Measurements from ENCODE around the gene NTN5.

Gene NTN5

DNA sequence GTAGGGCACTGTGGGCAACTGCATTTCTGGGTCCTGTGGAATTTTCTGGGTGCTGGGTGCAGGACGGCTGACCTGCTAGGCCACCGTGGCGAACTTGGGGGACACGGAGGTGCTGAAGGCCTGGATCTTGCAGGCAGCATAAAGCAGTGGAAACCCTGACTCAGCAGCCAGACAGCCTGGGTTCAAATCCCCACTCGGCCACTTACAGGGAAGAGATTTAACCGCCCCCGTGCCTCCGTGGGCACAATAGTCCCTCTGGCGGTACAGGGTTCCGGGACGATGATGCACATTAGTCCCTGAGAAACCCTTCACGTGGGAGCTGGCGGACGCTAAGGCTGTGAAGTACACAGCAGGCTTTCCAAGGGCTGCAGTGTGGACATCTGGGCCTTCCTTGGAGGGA lies 60.9 kb downstream of the NTN5 start:
- DNase-seq, result no peak
